Dedifferentiated amniotic fluid mesenchymal stem cell (primary cell): ENCODE data around the gene COL5A1.

Experiments
- DNase-seq: peaks from one replicate; pipeline ENCODE4 v3.0.0-alpha.2; 2016; ENCODE audit errors: extremely low spot score

The COL5A1 gene

GRCh38 chr9:134835448-134835847 is 193.8 kb downstream of the COL5A1 start:
- DNase-seq: no peak

DNA sequence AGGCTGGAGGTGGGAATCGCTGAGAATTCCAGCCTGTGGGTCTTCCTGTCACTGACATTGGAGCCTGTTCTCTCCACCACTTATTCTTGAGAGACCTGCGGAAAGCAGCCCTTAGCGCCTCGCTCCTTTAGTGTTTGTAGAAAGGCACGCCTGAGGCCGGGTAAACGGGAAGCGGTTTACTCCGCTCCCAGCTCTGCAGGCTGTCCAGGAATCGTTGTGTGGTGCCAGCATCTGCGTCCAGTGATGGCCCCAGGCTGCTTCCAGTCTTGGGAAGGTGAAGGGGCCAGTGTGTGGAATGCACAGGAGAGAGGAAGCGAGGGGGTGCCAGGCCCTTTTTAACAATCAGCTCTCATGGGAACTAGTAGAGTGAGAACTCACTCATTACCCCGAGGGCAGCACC is 194.4 kb downstream of the COL5A1 start:
- DNase-seq: no peak

- no peak for DNase-seq
These were observed 194.9 kb downstream of the COL5A1 start for GRCh38 chr9:134836406-134836970.

GRCh38 chr9:134837529-134837928 is 195.9 kb downstream of the COL5A1 start:
- DNase-seq: no peak

- no peak for DNase-seq
These were observed 197.2 kb downstream of the COL5A1 start for GRCh38 chr9:134838651-134839454.

- no peak for DNase-seq
These were observed 198.0 kb downstream of the COL5A1 start for GRCh38 chr9:134839455-134840125.

- DNase-seq: no peak
These were observed 198.9 kb downstream of the COL5A1 start for GRCh38 chr9:134840511-134840910.

- no peak for DNase-seq
These were observed 199.7 kb downstream of the COL5A1 start for GRCh38 chr9:134841180-134841904.

- DNase-seq: no peak
These were observed 200.7 kb downstream of the COL5A1 start for GRCh38 chr9:134842321-134842720.

GRCh38 chr9:134843740-134844139 is 202.1 kb downstream of the COL5A1 start:
- no peak for DNase-seq

DNA sequence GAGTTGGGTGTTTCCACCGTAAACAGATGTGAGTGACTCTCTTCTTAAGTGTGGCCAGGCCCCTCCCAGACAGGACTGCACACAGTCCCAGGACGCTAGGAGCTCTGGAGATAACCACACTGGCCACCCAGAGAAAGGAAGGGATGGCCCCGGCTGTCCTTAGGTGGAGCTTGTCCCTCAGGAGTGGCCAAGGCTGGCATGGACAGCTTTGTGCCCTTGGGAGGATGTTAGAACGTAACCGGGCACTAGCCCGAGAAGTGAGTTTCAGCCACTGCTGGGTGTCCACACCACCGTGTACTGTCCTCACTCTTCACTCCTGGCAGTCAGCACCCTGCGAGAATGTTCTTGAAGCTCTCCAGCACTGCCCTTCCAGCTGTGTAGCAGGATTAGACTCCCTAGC is 203.2 kb downstream of the COL5A1 start:
- no peak for DNase-seq

- no peak for DNase-seq
These were observed 204.6 kb downstream of the COL5A1 start for GRCh38 chr9:134846187-134846586.

GRCh38 chr9:134846699-134847098 is 205.1 kb downstream of the COL5A1 start:
- no peak for DNase-seq

GRCh38 chr9:134847138-134847537 is 205.5 kb downstream of the COL5A1 start:
- DNase-seq: no peak

GRCh38 chr9:134847752-134848432 is 206.3 kb downstream of the COL5A1 start:
- no peak for DNase-seq

DNA sequence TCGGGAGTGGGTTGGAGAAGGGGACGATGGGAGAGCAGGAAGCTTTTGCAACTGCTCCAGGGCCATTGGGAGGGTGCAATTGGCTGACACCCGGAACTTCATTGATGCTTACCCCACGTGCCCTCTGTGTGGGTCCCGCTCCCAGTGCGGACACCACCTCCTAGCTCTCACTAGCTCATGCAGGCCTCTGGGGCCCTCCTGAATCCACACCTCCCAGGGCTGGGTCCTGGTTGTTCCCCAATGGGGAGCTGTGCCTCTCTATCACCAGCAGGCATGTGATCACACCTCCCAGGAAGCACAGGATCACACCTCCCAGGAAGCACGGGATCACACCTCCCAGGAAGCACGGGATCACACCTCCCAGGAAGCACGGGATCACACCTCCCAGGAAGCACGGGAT is 206.9 kb downstream of the COL5A1 start:
- DNase-seq: no peak

DNA sequence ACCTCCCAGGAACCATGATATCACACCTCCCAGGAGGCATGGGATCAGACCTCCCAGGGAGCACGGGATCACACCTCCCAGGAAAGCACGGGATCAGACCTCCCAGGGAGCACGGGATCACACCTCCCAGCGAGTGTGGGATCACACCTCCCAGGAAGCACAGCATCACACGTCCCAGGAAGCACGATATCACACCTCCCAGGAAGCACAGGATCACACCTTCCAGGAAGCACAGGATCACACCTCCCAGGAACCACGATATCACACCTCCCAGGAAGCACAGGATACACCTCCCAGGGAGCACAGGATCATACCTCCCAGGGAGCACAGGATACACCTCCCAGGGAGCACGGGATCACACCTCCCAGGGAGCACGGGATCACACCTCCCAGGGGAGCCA is 209.0 kb downstream of the COL5A1 start:
- DNase-seq: no peak

- DNase-seq: no peak
These were observed 209.4 kb downstream of the COL5A1 start for GRCh38 chr9:134851020-134851419.

DNA sequence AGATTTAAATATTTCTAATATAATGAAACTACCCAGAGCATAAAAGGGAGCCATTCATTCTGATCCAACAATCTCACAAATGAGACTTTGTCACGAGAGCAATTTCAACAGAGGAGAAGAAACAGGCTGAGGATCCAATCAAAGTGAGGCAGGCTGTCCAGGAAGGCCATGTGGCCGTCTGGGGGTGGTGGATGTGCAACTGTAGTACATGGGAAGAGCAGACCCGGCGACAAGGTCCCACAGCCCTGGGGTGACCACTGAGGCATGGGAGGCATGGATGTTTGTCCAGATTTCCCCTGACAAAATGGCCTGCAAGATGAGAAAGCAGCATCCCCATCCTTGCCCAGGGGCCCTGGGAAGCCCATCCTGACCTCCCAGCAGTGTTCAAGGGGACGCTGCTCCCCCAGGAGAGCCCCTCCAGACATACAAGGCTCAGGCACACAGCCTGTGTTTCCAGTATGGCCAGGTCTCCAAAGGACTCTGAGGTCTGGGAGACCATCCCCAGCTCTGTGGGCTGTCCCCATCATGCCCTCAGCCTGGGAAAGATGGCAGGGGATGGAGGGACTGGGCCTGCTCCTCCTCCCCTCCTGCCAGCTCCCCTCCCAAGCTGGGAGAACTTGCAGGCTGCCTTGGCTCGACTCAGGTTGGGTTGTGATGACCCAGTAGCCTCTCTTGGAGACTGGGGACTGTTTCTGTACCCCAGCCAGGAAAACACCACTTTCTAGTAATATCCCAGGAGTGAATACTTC is 211.5 kb downstream of the COL5A1 start:
- DNase-seq: no peak

GRCh38 chr9:134853893-134854292 is 212.3 kb downstream of the COL5A1 start:
- DNase-seq: no peak

DNA sequence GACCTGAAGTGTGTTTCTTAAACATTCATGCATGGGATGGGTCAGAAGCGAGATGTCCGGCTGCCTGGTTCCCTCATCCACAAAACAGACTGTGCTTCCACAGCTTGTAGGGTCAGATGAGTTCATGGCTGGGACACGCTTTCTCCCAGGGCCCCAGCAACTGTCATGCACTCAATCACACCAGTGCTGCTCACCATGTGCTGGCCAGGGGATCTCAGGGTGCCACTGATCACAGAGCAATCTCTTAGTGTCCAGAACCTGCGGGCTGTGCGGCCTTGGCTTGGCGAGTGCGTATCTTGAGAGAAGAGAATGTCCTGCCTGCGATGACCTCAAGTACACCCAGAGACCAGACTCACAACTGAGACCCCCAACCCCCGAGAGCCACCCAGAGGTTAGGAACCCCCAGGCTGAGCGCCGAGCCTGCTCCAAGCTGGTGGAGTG is 213.0 kb downstream of the COL5A1 start:
- no peak for DNase-seq
